ENCODE measurements around the gene EHMT1. TPM values are rescaled to one million over a fixed set of nuclear protein-coding genes. Genes with fewer than 3 reads are reported as not detected.

The EHMT1 gene
- total and polyA plus RNA-seq, 2 of the 8 experiments (the other 6 are each of a cell fraction or from before 2014, with no cell fraction given): 95.7 to 163 TPM

DNA sequence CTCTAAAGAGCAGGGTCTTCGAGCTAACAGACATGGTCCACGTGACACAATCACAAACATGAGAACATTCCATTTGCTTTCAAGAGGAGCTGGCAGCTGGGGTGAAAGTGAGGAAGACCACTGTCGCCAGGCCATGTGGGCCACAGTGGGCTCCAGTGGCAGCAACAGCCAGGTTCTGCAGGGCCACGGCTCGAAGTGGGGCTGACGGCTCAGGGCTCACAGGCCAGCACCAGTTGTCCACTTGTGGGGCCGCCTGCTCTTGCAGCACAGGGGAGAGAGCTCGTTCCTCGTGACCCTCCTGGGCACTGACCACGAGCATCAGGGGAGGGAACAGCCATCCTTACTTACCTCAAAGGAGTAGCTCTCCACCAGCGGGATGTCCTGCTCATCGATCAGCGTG, 30.5 kb upstream of the EHMT1 start (continued):
- TF ChIP-seq CTBP2 (IDR thresholded peaks at IDR 0.05; ENCODE audit: borderline replicate concordance, insufficient read depth, insufficient read length, low read length) (no peak), USF2 (IDR thresholded peaks at IDR 0.05; ENCODE audit: low read length) (no peak), POLR2AphosphoS5 (IDR thresholded peaks at IDR 0.05; ENCODE audit: low read depth, low read length) (no peak), CBX8 (IDR thresholded peaks at IDR 0.05; ENCODE audit: borderline replicate concordance, low read depth, low read length) (no peak), SP1 (IDR thresholded peaks at IDR 0.05; ENCODE audit: low read depth, low read length) (no peak), CBX5 (IDR thresholded peaks at IDR 0.05; ENCODE audit: low read depth, low read length) (no peak), JUND (IDR thresholded peaks at IDR 0.05; ENCODE audit: low read length) (no peak), RNF2 (IDR thresholded peaks at IDR 0.05; ENCODE audit: borderline replicate concordance, low read depth, low read length, missing control alignments, poor library complexity, severe bottlenecking) (no peak)

All from H1 (cell line).